Adrenal gland (tissue), 5 donors: Measurements from ENCODE around the gene CHPF.

ENCODE experiments used
- POLR2A ChIP-seq, 2 donors: fragments of 450-650 bp; IDR thresholded peaks; one replicate each; pipeline ENCODE4 v1.6.1; 2017; ENCODE audit warnings: antibody characterized with exemption in 2 of 2, mild to moderate bottlenecking in 2 of 2, moderate library complexity in 1 of 2
- TF ChIP-seq, protein P1 (sequence below), 6 experiments: fragments of 450-650 bp in 4 of 6; fragments of 200-600 bp in 2 of 6; sonication (generic) in 1 of 6; IDR thresholded peaks; 1 replicate in 5 of 6; 2 replicates in 1 of 6; pipeline versions ENCODE4 v1.5.1 to v1.8.0; 2016 to 2021; ENCODE audit warnings: antibody characterized with exemption in 6 of 6, mild to moderate bottlenecking in 2 of 6, moderate library complexity in 1 of 6
- donor health status: DM: no; HTN: no; CAD: no.

DNA sequence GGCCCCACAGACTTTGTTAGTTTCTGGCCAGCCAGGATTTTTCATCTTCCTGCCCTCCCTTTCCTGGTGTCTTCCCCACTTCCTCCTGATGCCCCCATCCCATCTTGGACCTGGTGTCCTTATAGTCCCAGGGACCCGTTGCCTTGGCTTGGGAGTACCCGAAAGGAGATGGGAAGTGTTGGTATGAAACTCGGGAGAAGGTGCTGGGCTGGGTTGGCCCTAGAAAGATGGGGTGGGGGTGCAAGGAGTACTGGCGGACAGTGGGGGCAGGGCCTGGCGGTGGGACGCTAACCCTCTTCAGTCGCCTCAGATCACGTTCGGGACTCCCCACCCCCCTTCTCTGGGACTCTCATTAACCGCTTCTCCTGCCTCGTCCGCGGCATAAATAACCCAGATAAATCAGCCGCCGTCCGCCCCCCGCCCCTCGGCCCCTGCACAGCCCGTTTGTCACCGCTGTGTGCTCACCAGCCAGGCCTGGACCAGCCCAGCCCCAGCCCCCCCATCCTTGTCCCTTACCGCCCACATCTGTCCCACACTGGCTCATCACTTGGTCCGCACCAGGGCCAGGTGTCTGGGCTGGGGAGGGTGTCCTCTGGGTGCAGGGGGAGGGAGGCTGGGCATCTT lies 33.0 kb downstream of the CHPF start:
- TF ChIP-seq, protein P1, sequence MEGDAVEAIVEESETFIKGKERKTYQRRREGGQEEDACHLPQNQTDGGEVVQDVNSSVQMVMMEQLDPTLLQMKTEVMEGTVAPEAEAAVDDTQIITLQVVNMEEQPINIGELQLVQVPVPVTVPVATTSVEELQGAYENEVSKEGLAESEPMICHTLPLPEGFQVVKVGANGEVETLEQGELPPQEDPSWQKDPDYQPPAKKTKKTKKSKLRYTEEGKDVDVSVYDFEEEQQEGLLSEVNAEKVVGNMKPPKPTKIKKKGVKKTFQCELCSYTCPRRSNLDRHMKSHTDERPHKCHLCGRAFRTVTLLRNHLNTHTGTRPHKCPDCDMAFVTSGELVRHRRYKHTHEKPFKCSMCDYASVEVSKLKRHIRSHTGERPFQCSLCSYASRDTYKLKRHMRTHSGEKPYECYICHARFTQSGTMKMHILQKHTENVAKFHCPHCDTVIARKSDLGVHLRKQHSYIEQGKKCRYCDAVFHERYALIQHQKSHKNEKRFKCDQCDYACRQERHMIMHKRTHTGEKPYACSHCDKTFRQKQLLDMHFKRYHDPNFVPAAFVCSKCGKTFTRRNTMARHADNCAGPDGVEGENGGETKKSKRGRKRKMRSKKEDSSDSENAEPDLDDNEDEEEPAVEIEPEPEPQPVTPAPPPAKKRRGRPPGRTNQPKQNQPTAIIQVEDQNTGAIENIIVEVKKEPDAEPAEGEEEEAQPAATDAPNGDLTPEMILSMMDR (IDR thresholded peaks at IDR 0.05) = no peak
- no peak for TF ChIP-seq POLR2A (IDR thresholded peaks at IDR 0.05)
